SHP77 (cell line): ENCODE data around the gene GPR65.

Source experiments
- DNase-seq, 2 experiments: peaks; one replicate each; lab custom pipeline; 2025; lab: John Stamatoyannopoulos, UW

Gene GPR65, protein sequence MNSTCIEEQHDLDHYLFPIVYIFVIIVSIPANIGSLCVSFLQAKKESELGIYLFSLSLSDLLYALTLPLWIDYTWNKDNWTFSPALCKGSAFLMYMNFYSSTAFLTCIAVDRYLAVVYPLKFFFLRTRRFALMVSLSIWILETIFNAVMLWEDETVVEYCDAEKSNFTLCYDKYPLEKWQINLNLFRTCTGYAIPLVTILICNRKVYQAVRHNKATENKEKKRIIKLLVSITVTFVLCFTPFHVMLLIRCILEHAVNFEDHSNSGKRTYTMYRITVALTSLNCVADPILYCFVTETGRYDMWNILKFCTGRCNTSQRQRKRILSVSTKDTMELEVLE

DNA sequence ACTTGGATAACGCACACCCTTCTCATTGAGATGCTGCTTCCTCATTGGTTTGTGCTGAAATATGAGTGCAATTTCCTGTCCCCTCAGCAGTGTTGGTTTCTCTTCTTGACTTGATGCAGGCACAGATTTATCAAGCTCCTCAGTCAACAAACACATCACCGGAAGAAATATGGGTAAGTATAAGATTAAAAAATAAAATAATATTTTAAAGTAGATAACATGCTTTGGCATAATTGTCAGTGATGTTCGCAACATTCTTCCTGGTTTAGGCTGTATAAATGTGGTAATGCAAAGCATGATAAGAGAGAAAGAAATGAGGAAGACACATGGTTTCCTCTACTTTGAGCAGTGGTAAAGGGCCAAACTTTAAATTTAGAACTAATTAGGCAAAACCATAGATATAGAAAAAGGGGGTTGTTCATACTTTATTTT, at the start of gene GPR65:
GPR65 (plus strand) TSS at position 86 of the 432 bp plus-strand sequence. CDS start 5,713 bp downstream, outside the sequence.
- DNase-seq = no peak

DNA sequence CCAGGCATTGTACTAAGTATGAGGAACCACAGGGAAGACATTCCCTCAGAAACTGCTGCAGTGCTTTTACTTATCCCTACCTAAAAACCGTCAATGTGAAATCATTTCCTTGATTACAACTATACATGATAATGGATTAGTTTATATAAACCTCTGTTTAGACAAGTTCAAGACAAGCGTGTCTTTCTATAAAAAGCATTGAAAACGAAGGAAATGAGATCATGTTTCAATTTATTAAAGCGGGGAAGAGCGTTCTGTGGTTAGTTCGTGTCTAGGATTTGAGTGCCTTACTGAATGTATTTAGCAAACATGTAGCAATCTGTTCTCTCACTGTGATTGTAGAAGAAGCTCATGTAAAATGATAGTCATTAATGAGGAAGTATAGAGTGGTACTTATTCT, 49.4 kb upstream of the GPR65 start:
- no peak for DNase-seq

DNA sequence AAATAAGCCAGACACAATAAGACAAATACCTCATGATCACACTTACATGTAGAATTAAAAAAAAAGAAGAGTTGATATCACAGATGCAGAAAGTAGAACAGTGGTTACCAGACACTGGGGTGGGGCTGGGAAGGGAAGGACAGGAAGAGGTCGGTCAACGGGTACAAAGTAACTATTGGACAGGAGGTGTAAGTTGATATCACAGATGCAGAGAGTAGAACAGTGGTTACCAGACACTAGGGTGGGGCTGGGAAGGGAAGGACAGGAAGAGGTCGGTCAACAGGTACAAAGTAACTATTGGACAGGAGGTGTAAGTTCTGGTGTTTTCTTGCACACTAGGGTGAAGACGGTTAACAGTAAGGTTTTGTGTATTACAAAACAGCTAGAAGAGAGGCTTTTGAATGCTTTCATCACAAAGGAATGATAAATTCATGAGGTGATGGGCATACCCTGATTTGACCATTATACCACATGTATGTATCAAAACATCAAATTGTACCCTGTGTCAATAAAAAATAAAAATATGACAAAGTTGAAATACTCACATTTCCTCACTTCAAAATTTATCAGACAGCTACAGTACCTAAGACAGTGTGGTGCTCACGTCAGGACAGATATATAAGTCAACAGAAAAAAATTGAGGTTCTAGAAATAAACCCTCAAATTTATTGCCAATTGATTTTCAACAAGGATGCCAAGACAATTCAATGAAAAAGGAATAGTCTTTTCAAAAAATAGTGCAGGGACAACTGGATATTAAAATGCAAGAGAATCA, 44.7 kb upstream of the GPR65 start:
- DNase-seq = no peak

DNA sequence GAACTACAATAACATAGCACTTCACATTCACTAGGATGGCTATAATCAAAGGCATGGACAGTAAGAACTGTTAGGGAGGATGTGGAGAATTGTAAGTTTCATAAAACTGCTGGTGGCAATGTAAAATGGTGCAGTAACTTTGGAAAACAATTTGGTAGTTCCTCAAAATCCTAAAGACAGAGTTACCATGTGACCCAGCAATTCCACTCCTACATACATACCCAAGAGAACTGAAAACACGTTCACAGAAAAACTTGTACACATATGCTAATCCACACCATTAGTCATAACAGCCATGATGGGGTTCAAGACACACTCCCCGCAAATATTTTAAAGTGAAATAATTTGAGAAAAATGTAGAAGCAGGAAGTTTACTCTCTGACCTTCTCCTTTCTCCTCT, 43.7 kb upstream of the GPR65 start:
- DNase-seq = no peak

DNA sequence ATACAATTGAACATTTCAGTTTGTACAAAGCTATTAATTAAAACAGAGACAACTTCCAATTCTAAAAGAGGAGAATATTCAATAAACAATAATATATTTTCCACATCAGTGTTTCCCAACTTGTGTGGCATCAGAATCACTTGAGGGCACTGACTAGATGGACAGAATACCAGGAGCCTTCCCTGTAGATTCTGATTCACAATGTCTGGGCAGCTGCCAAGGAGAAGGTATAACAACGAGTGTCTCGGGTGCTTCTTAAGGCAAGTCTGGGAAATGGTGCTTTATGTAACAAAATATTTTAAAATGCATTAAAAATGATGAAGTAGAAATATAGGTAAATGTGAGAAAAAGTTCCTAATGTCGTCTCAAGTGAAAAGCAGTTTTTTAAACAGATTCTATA, 38.1 kb upstream of the GPR65 start:
- no peak for DNase-seq

DNA sequence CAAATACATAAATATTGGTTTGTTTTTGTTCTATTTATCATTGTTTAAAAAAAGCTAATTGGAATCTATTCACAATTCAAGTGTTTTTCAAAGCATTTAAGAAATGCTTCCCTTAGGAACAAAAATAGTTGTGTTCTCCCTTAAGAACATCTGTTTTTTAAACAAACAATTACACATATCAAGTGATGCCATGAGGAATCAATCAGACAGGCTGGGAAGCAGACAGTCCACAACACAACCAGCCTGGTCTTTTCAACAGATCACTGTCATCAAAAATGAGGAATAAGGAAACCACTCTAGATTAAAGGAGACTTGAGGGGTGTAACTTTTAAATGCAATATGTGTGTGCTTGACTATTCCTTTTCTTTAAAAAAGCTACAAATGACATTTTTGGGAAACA, 37.4 kb upstream of the GPR65 start:
- no peak for DNase-seq

DNA sequence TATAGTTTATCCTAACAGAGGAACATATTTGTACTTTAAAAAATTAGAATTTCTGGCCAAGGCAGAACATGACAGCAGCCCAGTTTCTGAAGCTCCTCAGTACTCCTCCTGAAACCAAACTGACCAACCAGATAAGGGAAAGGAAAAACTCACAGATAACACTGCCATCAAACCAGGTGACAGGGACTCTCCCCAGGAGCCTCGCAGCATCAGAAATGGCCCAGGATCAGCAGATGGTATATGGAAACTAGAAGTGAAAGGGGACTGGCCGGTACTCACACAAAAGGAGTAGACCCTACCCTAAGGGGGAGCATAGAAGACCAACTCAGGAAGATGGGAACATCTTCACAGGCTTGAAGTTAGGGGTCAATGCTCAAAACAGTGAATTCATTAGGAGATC, 33.9 kb upstream of the GPR65 start:
- DNase-seq = no peak

DNA sequence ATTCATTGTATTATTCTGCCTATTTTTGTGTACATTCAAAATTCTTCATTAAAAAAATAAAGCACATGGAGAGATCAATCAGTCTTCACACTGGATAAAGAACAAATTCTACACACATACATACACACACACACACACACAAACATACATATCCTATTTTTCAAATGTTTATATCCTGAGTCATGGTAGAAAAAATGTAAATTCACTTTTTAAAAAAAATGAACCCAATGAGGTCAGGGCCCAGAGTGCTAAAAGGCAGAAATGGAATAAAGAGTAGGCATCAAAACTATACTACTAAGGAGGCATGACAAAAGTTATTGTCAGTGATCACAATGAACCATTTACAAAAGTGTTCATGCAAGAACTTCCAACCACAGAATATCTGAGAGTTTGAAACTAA, 29.3 kb upstream of the GPR65 start:
- no peak for DNase-seq

DNA sequence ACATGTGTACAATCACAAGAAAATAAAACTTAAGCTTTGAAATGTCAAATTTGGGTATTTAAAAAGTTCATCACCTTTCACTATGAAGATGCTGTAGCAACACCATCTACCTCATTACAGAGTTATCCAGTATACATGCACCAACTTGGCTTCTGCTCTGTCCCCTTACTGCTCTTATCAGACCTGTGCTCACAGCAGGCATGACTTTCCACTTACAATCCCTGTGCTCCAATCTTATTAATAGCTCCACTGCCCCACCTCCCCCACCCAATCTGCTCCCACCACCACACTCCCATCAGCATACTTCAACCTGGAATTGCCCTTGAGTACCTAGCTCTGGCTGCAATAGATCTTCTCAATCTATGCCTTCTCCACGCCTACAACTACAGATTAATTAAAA, 25.2 kb upstream of the GPR65 start:
- no peak for DNase-seq

DNA sequence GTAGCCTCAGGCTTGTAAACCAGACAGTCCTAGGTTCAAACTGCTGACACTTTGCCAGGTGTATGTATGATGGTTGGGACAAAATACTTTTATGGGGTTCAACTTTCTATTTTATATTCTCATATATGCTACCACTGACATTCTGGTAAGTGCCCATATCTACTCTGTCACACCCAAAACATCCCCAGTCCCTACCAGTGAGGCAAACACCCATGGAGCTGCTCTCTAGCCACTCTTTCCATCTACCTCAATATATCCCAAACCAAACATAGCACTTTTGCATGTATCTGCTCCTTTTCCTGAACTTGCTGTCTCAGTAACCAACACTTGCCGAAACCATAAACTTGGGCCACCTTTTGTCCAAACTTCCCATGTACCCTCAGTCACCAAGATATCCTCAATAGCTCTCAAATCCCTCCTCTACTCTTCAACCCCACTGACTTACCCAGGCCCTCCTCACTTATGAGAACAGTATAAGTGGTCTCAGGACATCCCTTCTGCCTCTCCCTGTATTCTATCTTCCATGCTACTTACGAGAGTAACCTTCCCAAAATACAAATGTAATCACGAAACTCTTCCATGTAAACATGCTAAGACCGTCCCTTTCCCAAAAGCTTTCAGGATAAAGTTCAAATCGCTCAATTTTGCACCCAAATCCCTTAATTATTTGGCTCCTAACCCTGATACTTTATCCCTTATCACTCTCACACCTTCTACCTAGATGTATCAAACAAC, 15.5 kb upstream of the GPR65 start:
- no peak for DNase-seq

DNA sequence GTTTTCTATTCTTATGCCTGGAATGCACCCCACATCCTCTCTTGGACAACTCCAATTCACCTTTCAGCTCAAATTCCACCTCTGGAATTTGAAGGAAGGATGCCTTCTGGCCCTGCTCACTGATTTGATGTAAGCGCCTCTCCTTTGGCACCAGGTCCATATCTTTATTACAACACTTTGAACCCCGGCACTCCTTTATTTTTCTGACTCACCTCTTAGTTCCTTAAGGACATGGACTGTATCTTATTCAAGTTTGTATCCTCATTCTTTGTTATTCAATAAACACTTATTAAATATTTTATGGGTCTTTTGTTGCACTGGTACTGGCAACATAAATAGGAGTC, 15.0 kb upstream of the GPR65 start:
- DNase-seq = no peak

DNA sequence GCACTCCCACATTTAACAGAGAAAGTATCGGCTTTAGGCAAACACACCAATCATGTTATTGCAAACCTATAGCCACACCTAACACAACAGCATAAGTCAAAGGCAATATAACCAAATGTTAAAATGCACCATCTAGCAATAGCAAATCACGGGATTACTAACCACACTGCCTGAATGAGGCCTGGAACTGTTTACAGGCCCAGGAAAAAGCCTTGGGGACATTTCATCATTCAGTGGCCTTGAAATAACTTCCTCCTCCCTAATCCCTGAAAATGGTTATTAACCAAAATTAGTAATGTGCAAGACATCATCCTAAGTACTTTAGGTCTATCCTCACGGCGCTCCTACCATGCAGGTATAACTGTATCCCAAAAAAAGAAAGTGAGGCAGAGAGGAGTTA, 14.3 kb upstream of the GPR65 start:
- DNase-seq = no peak

DNA sequence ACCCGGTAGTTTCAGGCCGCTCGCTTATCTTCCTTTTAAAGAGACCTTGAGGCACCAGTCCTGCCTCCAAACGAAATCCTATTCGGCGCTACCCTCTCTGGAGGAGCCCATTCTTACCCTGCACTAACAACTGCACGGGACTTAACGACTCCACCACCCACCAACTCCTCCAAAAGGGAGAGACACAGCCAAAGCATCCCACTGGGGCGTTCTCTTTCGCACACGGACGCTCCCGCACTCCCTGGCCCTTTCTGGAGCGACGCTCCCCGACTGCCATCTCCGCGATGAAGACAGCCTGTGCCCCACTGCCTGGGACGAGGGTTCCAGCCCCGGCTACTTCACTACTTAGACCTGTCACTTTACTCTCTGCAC, 12.6 kb upstream of the GPR65 start:
- no peak for DNase-seq

DNA sequence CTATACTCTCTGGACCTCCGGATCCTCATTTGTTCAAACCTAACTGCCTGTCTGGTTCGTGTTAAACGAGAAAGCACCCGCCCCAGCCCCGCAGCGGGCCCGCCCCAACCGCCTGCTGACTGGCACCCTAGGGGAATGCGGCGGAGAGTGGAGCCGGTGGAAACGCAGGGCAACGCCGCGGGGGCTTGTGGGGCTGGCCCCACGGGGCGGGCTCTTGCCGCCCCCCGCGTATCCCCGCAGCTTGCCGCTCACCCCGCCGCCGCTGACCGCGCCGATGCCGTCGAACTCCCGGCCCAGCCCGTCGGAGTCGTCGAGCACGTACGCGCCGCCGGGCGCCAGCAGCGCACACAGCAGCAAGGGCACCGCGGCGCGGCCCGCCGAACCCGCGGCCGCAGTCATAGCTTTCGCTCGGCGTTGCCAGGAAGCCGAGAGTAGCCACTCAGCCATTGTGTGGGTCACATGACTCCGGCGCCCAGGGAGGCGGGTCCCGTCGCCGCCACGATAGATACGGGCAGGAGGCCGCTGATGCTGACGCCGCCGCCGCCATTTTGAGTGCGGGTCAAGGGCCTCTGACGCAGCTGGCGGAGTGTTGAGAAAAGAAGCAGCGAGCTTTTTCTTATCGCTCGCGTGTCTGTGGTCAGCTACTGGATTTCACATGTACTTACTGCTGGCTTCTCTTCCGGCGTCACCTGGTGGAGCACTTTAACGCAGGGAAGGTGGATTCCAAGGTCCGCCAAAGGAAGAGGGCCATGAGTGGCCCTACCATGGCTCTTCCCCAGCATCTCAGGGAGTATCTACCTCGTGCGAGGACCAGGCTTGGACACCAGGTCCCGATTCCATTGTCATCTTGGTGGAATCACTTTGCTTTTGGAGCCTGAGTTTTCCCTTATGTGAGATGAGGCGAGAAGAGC, 12.0 kb upstream of the GPR65 start, which contains the start of gene GALC:
GALC (minus strand) TSS at position 465 of the 911 bp plus-strand sequence; CDS start at position 447, 18 bp downstream.
- peak; percentile 42 to 80 for DNase-seq

DNA sequence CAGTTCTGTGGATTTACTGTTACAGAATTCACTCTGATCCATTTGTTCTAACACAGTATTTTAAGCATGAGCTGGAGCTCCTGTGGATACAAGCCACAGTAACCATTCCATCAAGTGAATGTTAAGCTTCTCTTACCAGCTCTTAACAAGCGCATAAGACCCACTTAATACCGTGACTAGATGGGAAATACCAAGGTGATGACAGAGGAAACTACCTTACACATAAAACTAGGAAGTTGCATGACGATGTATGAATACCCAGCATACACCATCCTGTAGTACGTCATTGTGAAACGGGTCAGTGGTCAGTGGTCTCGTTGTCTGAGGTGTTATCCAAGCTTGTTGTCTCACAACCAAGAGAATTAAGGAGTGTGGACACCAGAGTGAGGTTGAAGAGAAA, 10.0 kb upstream of the GPR65 start:
- DNase-seq = no peak

DNA sequence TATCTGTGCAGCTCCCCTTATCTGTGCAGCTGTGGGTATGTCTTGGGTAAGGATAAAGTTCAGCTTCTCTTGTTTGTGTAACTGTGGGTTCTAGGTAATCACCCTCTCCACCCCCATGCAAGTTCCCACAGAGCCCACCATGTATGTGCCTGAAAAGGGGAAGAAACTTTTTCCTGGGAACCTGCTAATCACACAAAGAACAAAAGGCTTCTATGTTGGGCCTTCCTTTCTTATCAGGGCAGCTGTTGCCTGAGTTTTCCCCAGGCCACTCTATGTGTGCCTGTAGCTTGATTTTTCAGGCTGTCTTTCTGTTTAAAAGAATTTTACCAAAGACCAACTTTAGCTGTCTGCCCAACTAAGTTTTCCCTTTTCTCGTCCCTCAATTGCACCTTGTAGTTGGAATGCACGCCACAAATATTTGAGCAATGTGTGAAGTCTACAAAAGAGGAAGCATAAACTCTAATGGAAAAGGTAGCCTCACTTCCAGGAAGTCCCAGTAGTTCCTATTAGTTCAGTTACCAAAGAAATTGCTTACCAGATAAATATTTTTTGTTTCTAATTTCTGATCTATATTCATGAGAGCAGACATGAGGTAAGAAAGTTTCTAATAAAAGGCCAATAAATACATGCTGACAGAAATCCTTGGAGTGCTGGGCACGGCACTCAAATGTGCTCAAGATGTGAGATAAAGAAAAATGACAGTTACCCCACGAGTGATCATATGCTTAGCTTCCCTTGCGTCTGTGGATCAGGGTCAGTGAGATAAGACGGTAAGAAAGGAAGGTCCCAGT, 9.2 kb upstream of the GPR65 start:
- DNase-seq = no peak

DNA sequence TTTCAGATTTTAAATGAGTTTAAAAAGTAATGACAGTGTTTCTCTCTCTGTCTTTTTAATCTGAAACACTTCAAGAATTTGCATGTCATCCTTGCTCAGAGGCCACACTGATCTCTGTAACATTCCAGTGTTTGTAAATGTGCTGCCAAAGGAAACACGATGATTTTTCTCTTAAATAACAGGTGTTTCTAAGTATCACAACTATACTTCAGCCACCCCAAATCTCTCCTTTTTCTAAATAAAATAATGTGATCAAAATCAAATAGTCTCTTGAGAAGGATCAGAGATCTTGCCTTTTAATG, 8.7 kb upstream of the GPR65 start:
- no peak for DNase-seq

DNA sequence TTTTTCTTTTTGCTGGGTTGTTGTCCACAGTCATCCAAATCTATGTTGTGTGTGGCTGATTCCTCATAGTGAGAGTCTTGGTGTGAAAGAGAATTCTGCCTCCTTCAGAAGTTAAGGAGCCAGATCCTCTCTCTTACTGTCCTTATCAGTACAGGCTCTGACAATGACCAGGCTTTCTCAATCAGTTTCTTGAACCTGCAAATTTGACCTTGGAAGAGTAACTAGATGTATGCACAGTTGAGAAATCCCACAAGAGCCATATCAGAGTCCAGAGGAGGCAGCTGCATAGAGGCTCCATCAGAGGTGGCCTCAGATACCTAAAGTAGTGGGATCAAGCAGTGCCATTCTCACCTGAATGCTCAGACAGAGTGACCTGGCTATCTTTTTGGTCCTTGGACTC, 6.5 kb upstream of the GPR65 start:
- DNase-seq = no peak

DNA sequence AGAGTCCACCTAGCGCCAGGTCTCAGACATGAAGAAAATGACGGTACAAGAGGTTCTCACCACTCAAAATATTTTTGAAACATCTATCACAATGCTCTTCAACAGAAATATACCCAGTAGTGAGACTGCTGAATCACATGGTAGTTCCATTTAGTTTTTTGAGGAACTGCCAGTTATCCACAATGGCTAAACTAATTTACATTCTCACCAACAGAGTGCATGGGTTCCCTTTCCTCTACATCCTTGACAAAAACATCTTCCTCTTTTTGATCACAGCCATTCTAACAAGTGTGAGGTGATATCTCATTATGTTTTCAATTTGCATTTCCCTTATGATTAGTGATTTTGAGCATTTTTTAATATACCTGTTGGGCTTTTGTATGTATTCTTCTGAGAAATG, 5.7 kb upstream of the GPR65 start:
- no peak for DNase-seq

DNA sequence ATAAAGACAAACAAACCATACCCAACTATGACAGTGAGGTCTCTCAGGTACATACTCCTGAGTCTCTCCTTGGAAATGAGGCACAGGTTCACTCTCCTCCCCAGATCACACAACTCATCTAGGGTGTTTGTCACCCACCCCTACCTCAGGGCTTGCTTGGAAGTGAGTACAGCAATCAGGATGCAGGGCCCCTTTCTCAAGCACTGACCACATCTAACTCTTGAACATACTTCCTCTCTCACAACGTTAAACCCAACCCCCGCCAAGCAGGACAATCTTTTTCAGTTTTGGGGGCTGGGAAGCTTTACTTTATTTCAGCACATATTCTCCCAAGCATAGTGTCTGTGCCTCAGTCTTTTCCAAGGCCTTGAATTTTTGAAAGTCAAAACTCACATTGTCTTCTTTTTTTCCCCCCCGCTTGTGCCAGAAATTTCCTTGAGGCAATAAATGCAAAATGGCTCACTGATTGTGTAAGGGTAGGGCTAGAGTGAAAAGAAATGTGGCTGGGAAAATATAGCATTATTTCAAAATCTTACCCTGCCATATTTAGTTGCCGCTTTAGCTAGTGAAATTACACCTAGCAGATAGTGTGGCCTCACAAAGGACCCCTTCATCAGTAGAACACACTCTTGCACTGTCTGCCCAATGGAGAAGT, 2.4 kb upstream of the GPR65 start:
- no peak for DNase-seq

DNA sequence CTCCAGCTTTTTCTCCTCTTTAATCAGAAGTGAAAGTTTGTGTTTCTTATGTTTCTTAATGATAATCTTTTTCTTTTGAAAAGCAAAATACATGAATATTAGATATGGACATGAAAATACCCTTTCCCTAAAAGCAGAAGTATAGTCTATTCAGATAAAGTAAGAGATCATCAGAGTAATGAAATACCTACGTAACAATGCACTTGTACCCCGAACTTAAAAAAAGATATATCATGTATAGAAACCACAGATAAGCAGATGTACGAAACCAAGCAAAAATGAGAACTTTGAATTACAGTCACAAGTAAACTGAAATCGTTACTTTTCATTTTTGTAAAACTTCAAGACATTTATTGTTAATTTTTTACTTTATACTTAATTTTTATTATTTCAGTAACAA, 1.5 kb upstream of the GPR65 start:
- DNase-seq = no peak
